ENCODE data around the gene MAP1LC3B.

MAP1LC3B gene

DNA sequence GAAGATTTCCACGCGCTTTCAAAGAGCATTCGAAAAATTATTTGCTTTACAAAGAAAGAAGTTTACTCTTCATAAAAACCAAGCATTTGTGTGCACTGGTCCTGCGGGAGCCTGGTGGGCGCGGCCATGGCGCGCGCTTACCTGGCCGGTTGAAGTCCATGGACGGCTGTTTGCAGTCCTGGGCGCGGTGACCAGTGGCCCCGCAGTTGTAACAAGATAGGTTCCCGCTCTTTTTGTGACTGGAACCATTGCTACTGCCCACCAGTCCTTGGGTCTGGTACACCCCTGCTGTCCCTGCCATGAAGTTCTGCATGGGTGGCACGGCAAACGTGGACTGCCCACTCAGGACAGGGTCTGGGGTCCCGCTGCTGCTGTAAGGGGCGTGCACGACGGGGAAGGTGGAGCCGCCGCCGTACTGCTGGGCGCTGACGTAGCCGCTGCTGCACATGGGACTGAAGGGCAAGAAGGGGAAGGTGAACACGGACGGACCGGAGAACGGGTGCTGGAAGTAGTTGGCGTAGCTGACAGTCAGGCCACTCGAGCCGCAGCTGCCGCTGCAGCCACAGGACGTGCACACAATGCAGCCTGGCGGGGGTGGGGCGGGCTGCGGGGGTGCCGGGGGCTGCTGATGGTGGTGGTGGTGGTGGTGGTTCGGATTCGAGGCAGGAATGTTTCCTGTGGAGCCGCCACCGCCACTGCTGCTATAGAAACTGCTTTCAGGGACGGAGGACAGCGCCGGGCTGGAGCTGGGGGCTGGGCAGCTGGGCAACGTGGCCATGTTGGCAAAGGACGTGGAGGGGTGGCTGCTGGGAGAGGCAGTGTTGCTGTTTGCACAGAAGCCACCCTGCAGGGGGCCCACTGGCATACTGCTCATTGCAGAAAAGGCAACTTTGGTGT is 19.5 kb downstream of the MAP1LC3B start:
- DNase-seq = no peak

DNA sequence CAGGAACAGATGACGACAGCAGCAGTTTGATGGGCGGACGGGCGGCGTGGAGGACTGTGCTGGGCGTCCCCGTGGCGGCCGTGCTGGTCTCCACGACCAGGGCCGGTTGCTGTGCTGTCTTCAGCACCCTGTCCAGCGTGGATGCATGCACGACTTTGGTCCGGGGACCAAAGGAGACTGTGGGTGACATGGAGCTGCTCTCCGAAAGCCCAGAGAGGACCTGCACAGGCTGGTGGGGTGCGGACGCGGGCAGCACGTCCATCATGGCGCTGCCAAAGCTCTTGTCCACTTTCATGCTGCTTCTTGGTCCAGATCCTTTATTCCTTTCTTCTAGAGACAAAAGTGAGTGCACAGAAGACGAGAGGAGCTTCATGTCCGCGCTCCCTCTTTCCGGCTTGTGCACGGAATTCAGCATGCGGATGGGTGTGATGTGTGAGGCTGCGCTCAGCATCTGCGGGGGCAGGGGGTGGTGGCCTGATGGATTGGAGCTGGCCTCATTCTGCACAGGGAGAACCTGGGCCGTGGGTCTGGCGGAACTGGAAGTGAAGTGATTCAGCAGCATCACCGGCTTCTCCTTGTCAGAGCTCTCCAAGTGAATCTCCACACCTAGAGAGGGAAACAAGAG is 20.3 kb downstream of the MAP1LC3B start:
- DNase-seq = no peak

GRCh38 chr16:87412996-87413421 is 20.9 kb downstream of the MAP1LC3B start:
- DNase-seq = no peak

- DNase-seq = no peak
Measured at GRCh38 chr16:87414251-87414680, 22.1 kb downstream of the MAP1LC3B start.

DNA sequence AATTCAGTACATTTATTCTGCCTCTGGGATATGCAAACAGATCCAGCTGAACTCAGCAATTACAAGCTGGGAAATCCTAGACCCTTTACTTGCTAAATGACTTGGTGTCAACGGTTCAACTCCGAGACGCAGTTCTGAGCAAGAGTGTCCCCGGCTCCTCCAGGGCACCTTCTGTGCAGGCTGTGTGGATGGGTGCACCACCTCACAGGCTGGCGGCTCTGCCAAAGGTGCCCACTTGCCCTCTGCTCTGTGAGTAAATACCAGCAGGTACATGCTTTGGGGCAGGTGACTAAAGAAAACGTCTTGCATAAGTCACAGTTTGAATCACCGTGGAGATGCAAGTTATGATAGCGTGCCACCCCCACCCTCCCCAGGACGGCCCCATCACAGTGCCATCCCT is 23.3 kb downstream of the MAP1LC3B start:
- DNase-seq = no peak

- DNase-seq = no peak
Measured at GRCh38 chr16:87416826-87417527, 24.8 kb downstream of the MAP1LC3B start.

DNA sequence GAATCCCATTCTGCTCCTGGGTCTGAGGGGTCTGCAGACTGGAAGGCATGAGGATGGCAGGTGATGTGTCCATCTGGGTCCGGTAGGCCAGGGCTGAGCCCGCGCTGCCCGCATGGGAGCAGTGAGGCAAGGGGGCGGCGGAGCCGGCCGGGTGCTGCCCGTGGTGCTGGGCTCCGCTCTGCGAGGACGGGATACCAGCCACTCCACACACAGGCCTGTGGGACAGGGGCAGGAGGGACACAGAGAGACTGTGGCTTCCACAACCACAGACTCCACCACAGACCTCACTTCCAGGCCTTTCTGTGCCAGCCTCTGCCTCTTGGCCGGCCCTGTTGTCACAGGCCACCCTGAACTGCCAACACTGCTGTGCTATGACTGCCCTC is 25.4 kb downstream of the MAP1LC3B start:
- DNase-seq = no peak

- DNase-seq = no peak
Measured at GRCh38 chr16:87418216-87418615, 26.1 kb downstream of the MAP1LC3B start.

DNA sequence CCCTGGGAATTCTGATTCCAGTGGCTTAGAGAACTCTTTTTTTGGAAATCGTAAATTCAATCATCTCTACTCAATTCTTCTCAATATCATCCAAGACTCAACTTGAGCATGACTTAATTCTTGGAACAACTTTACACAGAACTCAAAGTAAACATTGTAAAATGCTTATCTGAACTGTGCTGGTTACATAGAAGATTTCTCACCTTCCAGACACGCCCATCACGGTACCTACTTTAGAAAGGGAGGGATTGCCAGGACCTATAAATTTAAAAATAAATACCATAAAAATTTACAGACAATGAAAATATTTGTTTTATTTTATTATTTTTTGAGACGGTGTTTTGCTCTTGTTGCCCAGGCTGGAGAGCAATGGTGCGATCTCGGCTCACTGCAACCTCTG is 26.5 kb downstream of the MAP1LC3B start:
- no peak for DNase-seq

GRCh38 chr16:87420026-87421002 is 28.2 kb downstream of the MAP1LC3B start:
- DNase-seq = no peak

DNA sequence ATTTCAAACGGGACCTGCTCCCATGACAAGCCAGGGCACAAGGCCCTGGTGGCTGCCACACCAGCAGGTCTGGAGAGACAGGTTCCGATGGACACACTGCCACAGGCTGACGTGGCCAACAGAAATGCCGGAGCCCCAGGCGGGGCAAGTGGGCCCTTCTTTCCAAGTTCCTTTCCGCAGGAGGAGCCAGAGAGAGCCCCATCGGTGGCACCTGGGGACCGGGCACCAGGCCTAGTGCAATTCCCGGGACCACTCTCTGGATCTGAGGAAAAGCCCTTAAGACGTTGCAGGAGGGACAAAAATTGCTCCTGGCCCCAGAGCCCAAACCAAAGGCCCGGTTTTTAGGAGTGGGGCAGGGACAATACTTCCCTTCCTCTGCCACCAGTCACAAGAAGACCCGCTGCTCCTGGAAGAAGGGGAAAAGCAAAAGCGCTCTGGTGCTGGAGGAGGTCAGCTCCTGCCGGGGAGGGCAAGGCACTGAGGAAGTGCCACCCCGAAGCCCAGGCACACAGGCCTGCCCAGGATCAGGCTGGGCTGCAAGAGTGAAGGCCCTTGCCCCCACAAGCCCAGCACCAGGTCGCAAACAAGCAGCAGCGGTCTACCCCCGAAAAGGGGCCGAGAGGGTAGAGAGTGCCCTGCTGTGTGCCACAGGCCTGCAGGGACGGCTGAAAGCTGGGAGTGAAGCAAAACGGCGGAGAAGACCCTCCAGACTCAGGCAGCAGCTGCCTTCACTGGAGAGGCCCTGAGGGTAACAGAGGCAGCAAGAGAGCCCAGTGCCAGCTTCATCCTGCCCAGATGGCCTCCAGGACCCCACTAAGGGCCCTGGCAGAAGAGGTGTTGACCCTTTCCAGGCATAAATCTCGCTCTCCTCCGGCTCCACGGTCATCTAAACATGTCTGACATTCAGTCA is 29.1 kb downstream of the MAP1LC3B start:
- no peak for DNase-seq

DNA sequence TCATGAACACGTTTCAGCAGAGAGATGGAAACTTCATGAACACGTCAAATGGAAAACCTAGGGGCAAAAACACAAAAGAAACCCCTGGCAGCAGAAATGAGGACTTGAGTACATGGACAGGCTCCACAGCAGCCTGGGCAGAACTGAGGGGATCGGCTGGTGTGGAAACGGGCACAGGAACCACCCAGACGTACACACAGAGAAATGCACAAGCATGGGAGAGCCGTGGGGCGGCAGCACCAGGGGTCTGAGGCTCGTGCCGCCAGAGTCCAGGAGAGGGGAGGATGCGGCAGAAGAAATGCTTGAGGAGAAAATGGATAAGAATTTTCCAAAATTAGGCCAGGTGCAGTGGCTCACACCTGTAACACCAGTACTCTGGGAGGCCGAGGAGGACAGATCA is 30.0 kb downstream of the MAP1LC3B start:
- DNase-seq = no peak

GRCh38 chr16:87423429-87423828 is 31.3 kb downstream of the MAP1LC3B start:
- no peak for DNase-seq

GRCh38 chr16:87424266-87424665 is 32.1 kb downstream of the MAP1LC3B start:
- DNase-seq = no peak

- no peak for DNase-seq
Measured at GRCh38 chr16:87425941-87426340, 33.8 kb downstream of the MAP1LC3B start.

- DNase-seq = no peak
Measured at GRCh38 chr16:87426423-87427215, 34.5 kb downstream of the MAP1LC3B start.

DNA sequence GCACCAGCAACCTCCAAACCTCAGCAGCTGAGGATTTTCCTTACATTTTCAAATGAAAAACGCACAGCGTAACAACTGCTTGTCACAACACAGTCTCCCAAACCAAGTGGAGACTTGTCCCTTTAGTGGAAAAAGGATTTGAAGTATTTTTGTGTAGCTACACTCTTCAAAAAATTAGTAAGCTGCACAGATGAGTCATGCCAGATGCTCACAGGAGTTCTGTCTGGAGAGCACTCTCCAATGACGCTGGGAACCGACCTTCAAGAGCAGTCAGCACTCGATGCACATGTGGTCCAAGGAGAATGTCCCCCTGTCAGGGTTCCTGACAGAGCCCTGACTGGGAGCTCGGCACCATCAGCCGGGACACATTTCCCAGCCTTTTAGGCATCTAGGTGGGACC is 39.8 kb downstream of the MAP1LC3B start:
- DNase-seq = no peak

GRCh38 chr16:87432330-87432915 is 40.3 kb downstream of the MAP1LC3B start:
- no peak for DNase-seq

GRCh38 chr16:87434146-87434667 is 42.1 kb downstream of the MAP1LC3B start:
- no peak for DNase-seq

All from NCI-H510A (cell line).